Neuron (in vitro differentiated cells): Measurements from ENCODE around the gene PLXND1.
"Not testable (repeated sequence)": the region's sequence is repeated elsewhere in the genome, so short reads cannot be mapped to it uniquely, and the experiment has no call there.

ENCODE experiments used
- H2AFZ ChIP-seq: one replicate; pipeline ENCODE4 v1.6.1; 2013; ENCODE audit warnings: low read depth, mild to moderate bottlenecking, inconsistent platforms, low read length, moderate library complexity
- H3K27me3 ChIP-seq: one replicate; pipeline ENCODE4 v1.6.1; 2013; ENCODE audit warnings: low read length; ENCODE audit not compliant: insufficient read depth
- H3K36me3 ChIP-seq: one replicate; pipeline ENCODE4 v1.6.1; 2013; ENCODE audit warnings: low read length; ENCODE audit not compliant: insufficient read depth
- H3K4me1 ChIP-seq: one replicate; pipeline ENCODE4 v1.6.1; 2013; ENCODE audit warnings: low read length; ENCODE audit not compliant: insufficient read depth
- H3K4me3 ChIP-seq: 2 replicates; pipeline ENCODE4 v1.5.1; 2013; ENCODE audit warnings: mild to moderate bottlenecking, low read length, moderate library complexity
- H3K9me3 ChIP-seq: one replicate; pipeline ENCODE4 v1.6.1; 2013; ENCODE audit warnings: low read length

PLXND1 gene

GRCh38 chr3:129606636-129607390, at the start of gene PLXND1:
Gene PLXND1, minus strand, starts transcription at chr3:129606676. Its CDS starts 37 bp downstream, at chr3:129606639.
- H2AFZ ChIP-seq: peak within 1 kb of the TSS; percentile 60
- H3K27me3 ChIP-seq: peaks cover 18% of the 10 kb centered on the region
- H3K36me3 ChIP-seq: no peaks in the 10 kb centered on the region
- H3K4me3 ChIP-seq: peak within 1 kb of the TSS; percentile 44
- H3K4me1 ChIP-seq: peaks cover 15% of the 10 kb centered on the region
- no peaks in the 10 kb centered on the region for H3K9me3 ChIP-seq

- peaks cover 25% of the 10 kb centered on the region for H3K4me1 ChIP-seq
- H3K27me3 ChIP-seq: no peaks in the 10 kb centered on the region
- H3K9me3 ChIP-seq: no peaks in the 10 kb centered on the region
- no peak overlapping the region for H3K4me3 ChIP-seq
- H3K36me3 ChIP-seq: peaks cover 50% of the 10 kb centered on the region
- no peak overlapping the region for H2AFZ ChIP-seq
Measured at GRCh38 chr3:129655291-129655700, 48.8 kb upstream of the PLXND1 start.

- Histone ChIP-seq H3K36me3 (peaks cover 47% of the 10 kb centered on the region), H3K27me3 (no peaks in the 10 kb centered on the region), H3K9me3 (no peaks in the 10 kb centered on the region), H3K4me3 (no peak overlapping the region), H2AFZ (no peak overlapping the region), H3K4me1 (peaks cover 25% of the 10 kb centered on the region)
Measured at GRCh38 chr3:129654131-129654530, 47.7 kb upstream of the PLXND1 start.

- Histone ChIP-seq H3K36me3 (peaks cover 55% of the 10 kb centered on the region), H3K4me1 (peaks cover 25% of the 10 kb centered on the region), H2AFZ (no peak overlapping the region), H3K9me3 (no peaks in the 10 kb centered on the region), H3K4me3 (no peak overlapping the region), H3K27me3 (no peaks in the 10 kb centered on the region)
Measured at GRCh38 chr3:129653019-129653418, 46.5 kb upstream of the PLXND1 start.

- H3K4me1 ChIP-seq: peaks cover 19% of the 10 kb centered on the region
- no peaks in the 10 kb centered on the region for H3K9me3 ChIP-seq
- no peaks in the 10 kb centered on the region for H3K27me3 ChIP-seq
- no peak overlapping the region for H3K4me3 ChIP-seq
- H3K36me3 ChIP-seq: peaks cover 59% of the 10 kb centered on the region
- H2AFZ ChIP-seq: no peak overlapping the region
Measured at GRCh38 chr3:129651435-129652202, 45.1 kb upstream of the PLXND1 start.

GRCh38 chr3:129650256-129650872, 43.9 kb upstream of the PLXND1 start:
- Histone ChIP-seq H3K27me3 (no peaks in the 10 kb centered on the region), H3K4me3 (no peak overlapping the region), H3K36me3 (peaks cover 56% of the 10 kb centered on the region), H3K9me3 (no peaks in the 10 kb centered on the region), H3K4me1 (peaks cover 14% of the 10 kb centered on the region), H2AFZ (no peak overlapping the region)

GRCh38 chr3:129648391-129648790, 41.9 kb upstream of the PLXND1 start:
- no peaks in the 10 kb centered on the region for H3K27me3 ChIP-seq
- H3K9me3 ChIP-seq: no peaks in the 10 kb centered on the region
- peaks cover 39% of the 10 kb centered on the region for H3K36me3 ChIP-seq
- peaks cover 14% of the 10 kb centered on the region for H3K4me1 ChIP-seq
- no peak overlapping the region for H2AFZ ChIP-seq
- no peak overlapping the region for H3K4me3 ChIP-seq

- Histone ChIP-seq H3K36me3 (peaks cover 18% of the 10 kb centered on the region), H3K27me3 (no peaks in the 10 kb centered on the region), H2AFZ (no peak overlapping the region), H3K4me1 (no peaks in the 10 kb centered on the region), H3K4me3 (no peak overlapping the region), H3K9me3 (no peaks in the 10 kb centered on the region)
Measured at GRCh38 chr3:129645286-129645685, 38.8 kb upstream of the PLXND1 start.

GRCh38 chr3:129644836-129645235, 38.4 kb upstream of the PLXND1 start:
- Histone ChIP-seq H2AFZ (no peak overlapping the region), H3K9me3 (no peaks in the 10 kb centered on the region), H3K4me3 (no peak overlapping the region), H3K36me3 (peaks cover 17% of the 10 kb centered on the region), H3K27me3 (no peaks in the 10 kb centered on the region), H3K4me1 (no peaks in the 10 kb centered on the region)

GRCh38 chr3:129641567-129642260, 35.2 kb upstream of the PLXND1 start:
- not testable (repeated sequence) for H3K4me1 ChIP-seq, H2AFZ ChIP-seq, H3K27me3 ChIP-seq, H3K9me3 ChIP-seq, H3K36me3 ChIP-seq, H3K4me3 ChIP-seq

- H3K4me3 ChIP-seq, H3K36me3 ChIP-seq, H3K4me1 ChIP-seq, H3K9me3 ChIP-seq, H3K27me3 ChIP-seq, H2AFZ ChIP-seq: not testable (repeated sequence)
Measured at GRCh38 chr3:129640985-129641384, 34.5 kb upstream of the PLXND1 start.

GRCh38 chr3:129638481-129638880, 32.0 kb upstream of the PLXND1 start:
- Histone ChIP-seq H3K9me3 (peaks cover 2% of the 10 kb centered on the region), H3K36me3 (no peaks in the 10 kb centered on the region), H3K4me1 (no peaks in the 10 kb centered on the region), H2AFZ (no peak overlapping the region), H3K27me3 (no peaks in the 10 kb centered on the region), H3K4me3 (no peak overlapping the region)

- H3K9me3 ChIP-seq: peaks cover 2% of the 10 kb centered on the region
- no peak overlapping the region for H2AFZ ChIP-seq
- H3K27me3 ChIP-seq: no peaks in the 10 kb centered on the region
- no peaks in the 10 kb centered on the region for H3K4me1 ChIP-seq
- H3K36me3 ChIP-seq: no peaks in the 10 kb centered on the region
- no peak overlapping the region for H3K4me3 ChIP-seq
Measured at GRCh38 chr3:129636082-129636481, 29.6 kb upstream of the PLXND1 start.
